Stimulated activated naive B cell treated with anti-CD40 and anti-IgM and Interleukin-4, amounts not matched to agents 10 μg/mL and 1 μg/mL and 100 μg/mL, for 72 hours (primary cell): ENCODE data around the gene KCTD21.

ENCODE experiments used
- ATAC-seq, 2 donors: fragments of 150-1000 bp; cut with Tn5 transposase; replicated peaks; 2 replicates each; pipeline ENCODE4 v1.10.0; 2021; ENCODE audit warnings: moderate library complexity in 1 of 2
- DNase-seq: peaks from one replicate; pipeline ENCODE4 v3.0.0; 2021
- H3K27ac Mint-ChIP-seq: one replicate; pipeline ENCODE4 v1.8.0; 2022; ENCODE audit warnings: mild to moderate bottlenecking, mixed read lengths
- H3K27me3 Mint-ChIP-seq, 2 donors: one replicate each; pipeline ENCODE4 v1.8.0; 2022; ENCODE audit warnings: mixed read lengths in 2 of 2
- H3K36me3 Mint-ChIP-seq, 2 donors: one replicate each; pipeline ENCODE4 v1.8.0; 2022; ENCODE audit warnings: mixed read lengths in 2 of 2, mild to moderate bottlenecking in 1 of 2
- H3K4me1 Mint-ChIP-seq, 2 donors: one replicate each; pipeline ENCODE4 v1.8.0; 2022; ENCODE audit warnings: mixed read lengths in 2 of 2, mild to moderate bottlenecking in 1 of 2
- H3K4me3 Mint-ChIP-seq, 2 donors: one replicate each; pipeline ENCODE4 v1.8.0; 2022; ENCODE audit warnings: mild to moderate bottlenecking in 2 of 2, mixed read lengths in 2 of 2, moderate library complexity in 1 of 2
- H3K9me3 Mint-ChIP-seq, 2 donors: one replicate each; pipeline ENCODE4 v1.8.0; 2022; ENCODE audit warnings: mixed read lengths in 2 of 2, mild to moderate bottlenecking in 1 of 2

Gene KCTD21

DNA sequence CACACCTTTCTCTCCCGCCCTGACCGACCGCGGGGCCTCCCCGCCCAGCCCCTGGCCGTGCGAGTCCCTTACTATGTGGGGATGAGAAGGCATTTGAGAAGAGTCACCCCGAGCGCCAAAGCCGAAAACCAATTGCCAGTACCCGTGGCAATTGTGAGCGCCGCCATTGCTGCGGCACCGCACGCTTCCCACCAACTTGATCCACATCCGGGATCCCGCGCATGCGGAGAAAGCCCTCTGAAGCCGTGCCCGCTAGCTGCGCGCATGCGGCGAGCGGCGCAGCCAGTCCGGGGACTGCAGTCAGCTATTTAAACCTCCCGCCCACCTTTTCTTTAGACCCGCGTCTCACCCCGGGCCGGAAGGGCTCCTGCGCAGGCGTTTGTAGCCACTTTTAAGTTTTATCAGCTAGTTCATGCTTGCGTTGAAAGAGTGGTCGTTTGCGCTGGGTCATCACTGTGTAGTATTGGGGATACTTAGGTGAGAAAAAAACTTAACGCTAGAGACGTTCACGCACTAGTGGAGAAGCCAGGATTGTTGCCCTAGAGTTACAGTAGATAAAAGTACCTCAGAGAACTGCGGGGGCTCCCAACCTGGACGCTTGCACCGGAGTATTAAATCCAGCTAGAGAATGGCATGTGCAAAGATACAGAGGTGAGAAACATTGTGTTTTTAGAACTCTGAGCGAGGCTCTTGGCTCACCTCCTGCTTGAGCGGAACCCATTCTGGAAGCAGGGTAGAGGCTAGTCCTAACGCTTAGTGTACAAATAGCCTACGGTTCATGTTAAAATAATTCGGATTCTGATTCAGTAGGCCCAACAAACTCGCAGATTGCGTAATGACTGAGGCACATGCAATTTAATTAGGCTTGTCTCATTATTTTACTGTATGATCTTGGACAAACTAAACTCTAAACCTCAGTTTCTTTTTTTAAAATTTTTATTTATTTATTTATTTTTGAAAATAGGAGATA is 48.7 kb downstream of the KCTD21 start, which contains the start of gene ALG8:
TSS of gene ALG8 (minus strand) at position 205 of the 970 bp plus-strand sequence. CDS start at position 167, 38 bp downstream.
- ATAC-seq, result peak; percentile 93 to 96
- Mint-ChIP-seq H3K4me1 (peaks cover 34 to 70% of the 10 kb centered on the region in 2 donors), H3K9me3 (peaks cover 0 to 3% of the 10 kb centered on the region in 2 donors), H3K4me3 (peak within 1 kb of the TSS; percentile 84 to 86), H3K27me3 (no peaks in the 10 kb centered on the region), H3K27ac (peak within 1 kb of the TSS; percentile 97), H3K36me3 (peaks cover 21 to 45% of the 10 kb centered on the region in 2 donors)
- DNase-seq, result peak; percentile 97

DNA sequence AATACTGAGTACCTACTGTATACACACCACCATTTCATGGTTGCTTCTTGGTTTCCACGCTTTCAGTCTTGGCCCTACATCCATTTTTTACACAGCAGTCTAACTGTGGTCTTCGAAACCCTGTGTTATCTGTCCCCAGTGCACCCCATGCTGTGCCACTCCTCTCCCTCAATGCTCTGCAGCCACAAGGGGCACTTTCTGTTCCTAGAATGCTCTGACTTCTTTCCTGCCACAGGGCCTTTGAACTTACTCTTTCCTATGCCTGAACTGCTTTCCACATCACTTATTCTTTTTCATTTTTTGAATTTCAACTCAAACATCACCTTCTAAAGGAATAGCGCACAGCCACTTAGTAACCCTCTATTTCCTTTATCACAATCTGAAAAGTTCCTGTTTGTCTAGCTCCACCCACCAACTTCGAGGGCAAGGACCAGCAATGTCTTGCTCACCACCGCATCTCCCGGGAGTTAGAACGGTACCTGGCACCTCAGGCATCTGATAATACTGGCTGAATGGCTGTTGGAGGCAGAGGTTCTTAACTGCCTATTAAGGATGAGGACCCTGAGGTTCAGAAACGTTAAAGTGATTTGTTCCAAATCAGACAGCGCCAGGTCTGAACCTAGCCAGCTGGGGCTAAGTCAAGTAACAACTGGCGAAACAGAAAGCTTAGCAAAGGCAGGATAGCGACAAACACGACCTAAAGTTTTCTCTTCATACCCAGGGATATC is 49.6 kb downstream of the KCTD21 start:
- Mint-ChIP-seq H3K9me3 (peaks cover 0 to 2% of the 10 kb centered on the region in 2 donors), H3K4me1 (peaks cover 33 to 67% of the 10 kb centered on the region in 2 donors), H3K27me3 (no peaks in the 10 kb centered on the region), H3K27ac (peak overlapping the region; percentile 97), H3K4me3 (peak overlapping the region; percentile 84 to 86), H3K36me3 (peaks cover 24 to 47% of the 10 kb centered on the region in 2 donors)
- ATAC-seq, result peak; percentile 40 to 52
- peak; percentile 24 for DNase-seq

DNA sequence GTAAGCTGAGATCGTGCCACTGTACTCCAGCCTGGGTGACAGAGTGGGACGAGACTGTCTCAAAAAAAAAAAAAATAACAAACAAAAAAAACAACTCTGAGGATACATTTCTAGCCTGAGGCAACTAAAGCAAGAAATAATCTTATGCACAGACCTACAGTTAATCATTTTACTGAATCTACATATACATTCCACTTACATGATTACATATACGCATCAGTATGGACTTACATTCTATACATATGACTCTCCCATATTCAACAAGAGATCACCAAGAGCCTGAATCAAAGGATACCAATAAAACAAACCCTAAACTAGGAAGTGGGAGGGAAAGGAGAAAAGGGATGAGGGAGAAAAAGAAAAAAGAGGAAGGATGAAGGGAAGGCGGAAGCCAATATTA is 50.1 kb downstream of the KCTD21 start:
- peak overlapping the region; percentile 84 to 86 for H3K4me3 Mint-ChIP-seq
- ATAC-seq (no peak), DNase-seq (no peak)
- peaks cover 0 to 1% of the 10 kb centered on the region in 2 donors for H3K9me3 Mint-ChIP-seq
- H3K4me1 Mint-ChIP-seq, result peaks cover 30 to 63% of the 10 kb centered on the region in 2 donors
- H3K27me3 Mint-ChIP-seq, result no peaks in the 10 kb centered on the region
- no peak overlapping the region for H3K27ac Mint-ChIP-seq
- peaks cover 27 to 47% of the 10 kb centered on the region in 2 donors for H3K36me3 Mint-ChIP-seq

DNA sequence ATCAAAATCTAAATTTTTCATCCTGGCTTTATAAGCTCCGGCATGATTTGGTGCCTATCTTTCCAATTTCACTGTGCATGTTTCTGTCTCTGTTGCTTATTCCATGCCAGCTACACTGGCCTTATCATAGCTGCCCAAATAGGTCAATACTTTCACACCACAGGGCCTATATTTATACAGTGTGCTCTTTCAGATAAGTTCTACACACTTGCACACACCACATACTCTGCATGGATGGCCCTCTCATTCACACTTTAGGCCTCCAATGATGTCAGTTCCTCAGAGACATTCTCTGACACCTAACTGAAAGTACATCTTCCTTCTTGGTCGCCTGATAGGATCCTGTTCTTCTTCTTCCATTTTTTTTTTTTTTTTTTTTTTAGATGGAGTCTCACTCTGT is 56.0 kb downstream of the KCTD21 start:
- no peak overlapping the region for H3K4me3 Mint-ChIP-seq
- DNase-seq, result no peak
- H3K36me3 Mint-ChIP-seq, result peaks cover 27 to 43% of the 10 kb centered on the region in 2 donors
- peak; percentile 45 to 57 for ATAC-seq
- peaks cover 16 to 40% of the 10 kb centered on the region in 2 donors for H3K4me1 Mint-ChIP-seq
- peaks cover 0 to 1% of the 10 kb centered on the region in 2 donors for H3K9me3 Mint-ChIP-seq
- H3K27ac Mint-ChIP-seq, result no peak overlapping the region
- no peaks in the 10 kb centered on the region for H3K27me3 Mint-ChIP-seq

DNA sequence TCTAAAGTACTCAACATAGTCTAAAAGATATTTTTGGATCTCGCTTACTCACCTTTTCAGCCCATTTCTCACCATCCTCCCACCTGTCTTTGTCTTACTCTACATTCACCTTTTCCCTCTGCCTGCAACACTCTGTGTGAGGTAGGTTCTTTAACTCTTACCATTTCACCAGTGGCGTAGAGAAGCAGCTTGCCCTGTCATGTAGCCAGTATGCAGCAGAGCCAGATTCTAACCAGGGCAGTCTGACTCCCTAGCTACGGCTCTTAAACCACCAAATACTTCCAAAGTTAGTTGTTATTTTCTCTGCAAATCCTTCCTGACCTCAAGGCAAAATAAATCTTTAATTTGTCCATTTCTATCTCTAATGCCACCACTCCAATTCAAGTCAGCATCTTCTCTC is 56.5 kb downstream of the KCTD21 start:
- peaks cover 0 to 1% of the 10 kb centered on the region in 2 donors for H3K9me3 Mint-ChIP-seq
- no peaks in the 10 kb centered on the region for H3K27me3 Mint-ChIP-seq
- H3K27ac Mint-ChIP-seq, result no peak overlapping the region
- peaks cover 23 to 38% of the 10 kb centered on the region in 2 donors for H3K36me3 Mint-ChIP-seq
- no peak for ATAC-seq
- DNase-seq, result no peak
- peaks cover 12 to 35% of the 10 kb centered on the region in 2 donors for H3K4me1 Mint-ChIP-seq
- H3K4me3 Mint-ChIP-seq, result no peak overlapping the region

DNA sequence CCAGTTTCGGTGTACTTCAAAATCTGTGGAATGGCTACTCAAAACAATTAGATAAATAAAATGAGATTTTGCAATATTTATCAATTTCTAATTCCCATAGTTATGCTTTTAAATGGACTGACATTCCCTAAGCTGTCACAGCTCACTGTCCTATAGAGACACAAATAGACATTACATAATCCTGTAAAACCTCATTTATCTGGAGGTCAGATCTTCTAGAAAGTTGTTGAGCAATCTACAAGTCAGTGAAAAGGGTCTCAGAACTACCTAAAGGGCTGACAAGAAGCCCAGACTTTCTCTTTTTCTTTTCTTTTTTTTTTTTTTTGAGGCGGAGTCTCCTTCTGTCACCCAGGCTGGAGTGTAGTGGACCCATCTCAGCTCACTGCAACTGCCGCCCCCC is 61.0 kb downstream of the KCTD21 start:
- no peak for ATAC-seq

More for the DNA sequence above, 61.0 kb downstream of the KCTD21 start:
- Mint-ChIP-seq H3K9me3 (no peaks in the 10 kb centered on the region), H3K36me3 (peaks cover 9 to 26% of the 10 kb centered on the region in 2 donors), H3K4me3 (no peak overlapping the region), H3K27me3 (no peaks in the 10 kb centered on the region), H3K27ac (no peak overlapping the region), H3K4me1 (peaks cover 5 to 8% of the 10 kb centered on the region in 2 donors)
- DNase-seq, result no peak
